ACC112 (cell line): ENCODE measurements around the gene BNC2.
A peak's percentile ranks its signal among the peaks of the same experiment; 100 is the strongest.
"Not testable (repeated sequence)": the region's sequence is repeated elsewhere in the genome, so short reads cannot be mapped to it uniquely, and the experiment has no call there.

Source experiments
- H2AFZ ChIP-seq: fragments of 200-600 bp; sonication (generic); one replicate; pipeline ENCODE4 v1.6.0; 2017; ENCODE audit warnings: antibody characterized with exemption, low read length; ENCODE audit not compliant: unreplicated experiment
- H3K27ac ChIP-seq: fragments of 200-600 bp; sonication (generic); 2 replicates; pipeline ENCODE4 v1.5.1; 2014; ENCODE audit warnings: low read depth, mild to moderate bottlenecking, antibody characterized with exemption, low read length, moderate library complexity
- H3K27me3 ChIP-seq: fragments of 200-600 bp; sonication (generic); 2 replicates; pipeline ENCODE4 v1.6.1; 2014; ENCODE audit warnings: mild to moderate bottlenecking, antibody characterized with exemption, low read length, moderate library complexity, mixed read lengths; ENCODE audit not compliant: insufficient read depth
- H3K36me3 ChIP-seq: fragments of 200-600 bp; sonication (generic); 2 replicates; pipeline ENCODE4 v1.6.1; 2016; ENCODE audit warnings: mild to moderate bottlenecking, antibody characterized with exemption, low read length, moderate library complexity, mixed read lengths; ENCODE audit not compliant: insufficient read depth
- H3K4me1 ChIP-seq: fragments of 200-600 bp; sonication (generic); one replicate; pipeline ENCODE4 v1.6.1; 2016; ENCODE audit warnings: low read length, mixed read lengths; ENCODE audit not compliant: insufficient read depth, unreplicated experiment, control insufficient read depth
- H3K4me3 ChIP-seq: fragments of 200-600 bp; sonication (generic); 2 replicates; pipeline ENCODE4 v1.5.1; 2014; ENCODE audit warnings: mild to moderate bottlenecking, low read depth, low read length
- H3K79me2 ChIP-seq: fragments of 200-600 bp; sonication (generic); one replicate; pipeline ENCODE4 v1.6.0; 2016; ENCODE audit warnings: low read length; ENCODE audit not compliant: control insufficient read depth, unreplicated experiment, insufficient read depth

The BNC2 gene

GRCh38 chr9:16884952-16885513, 14.6 kb upstream of the BNC2 start:
- Histone ChIP-seq H3K4me3 (no peak overlapping the region), H3K4me1 (no peaks in the 10 kb centered on the region), H3K36me3 (no peaks in the 10 kb centered on the region), H3K27ac (no peak overlapping the region), H3K79me2 (no peaks in the 10 kb centered on the region), H2AFZ (no peak overlapping the region), H3K27me3 (no peaks in the 10 kb centered on the region)

GRCh38 chr9:16884373-16884772, 13.9 kb upstream of the BNC2 start:
- H3K4me3 ChIP-seq, result no peak overlapping the region
- no peaks in the 10 kb centered on the region for H3K27me3 ChIP-seq
- H3K4me1 ChIP-seq, result no peaks in the 10 kb centered on the region
- no peak overlapping the region for H3K27ac ChIP-seq
- H3K36me3 ChIP-seq, result no peaks in the 10 kb centered on the region
- no peaks in the 10 kb centered on the region for H3K79me2 ChIP-seq
- no peak overlapping the region for H2AFZ ChIP-seq

- no peak overlapping the region for H3K4me3 ChIP-seq
- H3K4me1 ChIP-seq, result no peaks in the 10 kb centered on the region
- no peaks in the 10 kb centered on the region for H3K79me2 ChIP-seq
- H2AFZ ChIP-seq, result no peak overlapping the region
- no peaks in the 10 kb centered on the region for H3K27me3 ChIP-seq
- no peaks in the 10 kb centered on the region for H3K36me3 ChIP-seq
- no peak overlapping the region for H3K27ac ChIP-seq
These were observed 13.1 kb upstream of the BNC2 start for GRCh38 chr9:16883586-16883985.

GRCh38 chr9:16882440-16882839, 12.0 kb upstream of the BNC2 start:
- H3K27ac ChIP-seq, H3K4me1 ChIP-seq, H3K27me3 ChIP-seq, H3K79me2 ChIP-seq, H3K4me3 ChIP-seq, H3K36me3 ChIP-seq, H2AFZ ChIP-seq: not testable (repeated sequence)

GRCh38 chr9:16879416-16879815, 8.9 kb upstream of the BNC2 start:
- Histone ChIP-seq H2AFZ (no peak overlapping the region), H3K27ac (no peak overlapping the region), H3K27me3 (no peaks in the 10 kb centered on the region), H3K4me1 (no peaks in the 10 kb centered on the region), H3K79me2 (no peaks in the 10 kb centered on the region), H3K36me3 (no peaks in the 10 kb centered on the region), H3K4me3 (no peak overlapping the region)

GRCh38 chr9:16877256-16877655, 6.8 kb upstream of the BNC2 start:
- H3K27ac ChIP-seq, result no peak overlapping the region
- H3K36me3 ChIP-seq, result no peaks in the 10 kb centered on the region
- no peak overlapping the region for H3K4me3 ChIP-seq
- no peaks in the 10 kb centered on the region for H3K27me3 ChIP-seq
- H3K79me2 ChIP-seq, result no peaks in the 10 kb centered on the region
- H2AFZ ChIP-seq, result no peak overlapping the region
- H3K4me1 ChIP-seq, result no peaks in the 10 kb centered on the region

GRCh38 chr9:16873126-16873802, 2.8 kb upstream of the BNC2 start:
- Histone ChIP-seq H3K79me2 (peaks cover 27% of the 10 kb centered on the region), H2AFZ (no peak overlapping the region), H3K4me3 (no peak overlapping the region), H3K27ac (no peak overlapping the region), H3K4me1 (no peaks in the 10 kb centered on the region), H3K27me3 (no peaks in the 10 kb centered on the region), H3K36me3 (no peaks in the 10 kb centered on the region)

GRCh38 chr9:16871336-16872151, 1.1 kb upstream of the BNC2 start:
- Histone ChIP-seq H3K27me3 (no peaks in the 10 kb centered on the region), H3K79me2 (peaks cover 38% of the 10 kb centered on the region), H2AFZ (peak overlapping the region; percentile 71), H3K27ac (peak overlapping the region; percentile 67), H3K36me3 (no peaks in the 10 kb centered on the region), H3K4me3 (peak overlapping the region; percentile 83), H3K4me1 (peaks cover 8% of the 10 kb centered on the region)

GRCh38 chr9:16869882-16870595, 431 bp downstream of the BNC2 start:
- Histone ChIP-seq H2AFZ (peak overlapping the region; percentile 71), H3K27ac (peak overlapping the region; percentile 77), H3K27me3 (no peaks in the 10 kb centered on the region), H3K4me3 (peak overlapping the region; percentile 83), H3K36me3 (no peaks in the 10 kb centered on the region), H3K4me1 (peaks cover 23% of the 10 kb centered on the region), H3K79me2 (peaks cover 50% of the 10 kb centered on the region)

- peaks cover 57% of the 10 kb centered on the region for H3K79me2 ChIP-seq
- H3K4me1 ChIP-seq, result peaks cover 30% of the 10 kb centered on the region
- H3K4me3 ChIP-seq, result peak overlapping the region; percentile 83
These were observed 1.2 kb downstream of the BNC2 start for GRCh38 chr9:16869131-16869881.

More at GRCh38 chr9:16869131-16869881, 1.2 kb downstream of the BNC2 start:
- Histone ChIP-seq H3K36me3 (no peaks in the 10 kb centered on the region), H2AFZ (peak overlapping the region; percentile 44), H3K27me3 (no peaks in the 10 kb centered on the region), H3K27ac (peak overlapping the region; percentile 77)
